ENCODE results near the gene SRGAP3. TPM values are rescaled to one million over a fixed set of nuclear protein-coding genes. Genes with fewer than 3 reads are reported as not detected.

Gene SRGAP3
- total and polyA plus RNA-seq, 2 experiments from 2014 or later = 7.4 to 8.3 TPM

- H3K27me3 ChIP-seq = no peaks in the 10 kb centered on the region
- DNase-seq (ENCODE audit: low spot score) = no peak
- no peak for TF ChIP-seq EZH2 (IDR thresholded peaks at IDR 0.05; ENCODE audit: borderline replicate concordance)
- no peak for TF ChIP-seq CTCF (IDR thresholded peaks at IDR 0.05; ENCODE audit: poor library complexity)
- TF ChIP-seq EZH2phosphoT487 (IDR thresholded peaks at IDR 0.05; ENCODE audit: low read depth, severe bottlenecking, unreplicated experiment) = no peak
- H3K36me3 ChIP-seq (replicated peaks; ENCODE audit: insufficient read depth, low read depth) = no peaks in the 10 kb centered on the region
- H3K9me2 ChIP-seq (replicated peaks; ENCODE audit: insufficient read depth) = no peaks in the 10 kb centered on the region
- H3K4me1 ChIP-seq (ENCODE audit: insufficient read depth) = peaks cover 4% of the 10 kb centered on the region
- H3K9me3 ChIP-seq (ENCODE audit: low read depth) = no peaks in the 10 kb centered on the region
- no peak overlapping the region for H3K4me3 ChIP-seq
- 69% methylated on average over 4 of the region's 4 CpGs for WGBS (ENCODE audit: low lambda C conversion rate, missing lambda C conversion rate)
- H3K4me2 ChIP-seq = no peak overlapping the region
- H4K20me1 ChIP-seq (ENCODE audit: insufficient read depth, poor library complexity, severe bottlenecking) = no peaks in the 10 kb centered on the region
- no peaks in the 10 kb centered on the region for H3K79me2 ChIP-seq
- no peak overlapping the region for H3K27ac ChIP-seq
- H2AFZ ChIP-seq = no peak overlapping the region
Measured at GRCh38 chr3:9233101-9233500, 16.3 kb downstream of the SRGAP3 start.

DNA sequence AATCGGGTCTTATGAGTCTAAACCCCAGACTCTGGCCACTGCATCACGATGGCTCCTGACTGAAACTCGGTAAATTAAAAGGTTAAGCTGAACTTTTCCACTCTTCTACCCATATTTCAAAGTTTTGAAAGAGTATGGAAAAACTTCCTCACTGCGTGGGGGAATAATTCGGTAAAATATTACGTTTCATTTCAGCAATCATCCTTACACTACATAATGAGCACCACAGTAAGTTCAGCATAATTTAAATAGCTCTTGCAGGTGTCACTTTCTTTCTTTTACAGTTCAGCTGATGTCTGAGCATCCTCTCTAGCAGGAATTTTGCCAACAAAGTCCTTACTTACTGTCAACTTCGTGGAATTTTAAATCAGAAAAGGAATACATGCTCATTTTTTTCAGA, 17.5 kb downstream of the SRGAP3 start:
- H3K4me2 ChIP-seq = no peak overlapping the region
- H3K27ac ChIP-seq = no peak overlapping the region
- H3K9me3 ChIP-seq (ENCODE audit: low read depth) = no peaks in the 10 kb centered on the region
- no peak for DNase-seq (ENCODE audit: low spot score)
- H3K79me2 ChIP-seq = no peaks in the 10 kb centered on the region
- H4K20me1 ChIP-seq (ENCODE audit: insufficient read depth, poor library complexity, severe bottlenecking) = no peaks in the 10 kb centered on the region
- peaks cover 4% of the 10 kb centered on the region for H3K4me1 ChIP-seq (ENCODE audit: insufficient read depth)
- H3K36me3 ChIP-seq (replicated peaks; ENCODE audit: insufficient read depth, low read depth) = no peaks in the 10 kb centered on the region
- WGBS (ENCODE audit: low lambda C conversion rate, missing lambda C conversion rate) = 92% methylated on average over 7 of the region's 7 CpGs
- H3K9me2 ChIP-seq (replicated peaks; ENCODE audit: insufficient read depth) = no peaks in the 10 kb centered on the region
- no peak for TF ChIP-seq EZH2phosphoT487 (IDR thresholded peaks at IDR 0.05; ENCODE audit: low read depth, severe bottlenecking, unreplicated experiment)
- no peak for TF ChIP-seq CTCF (IDR thresholded peaks at IDR 0.05; ENCODE audit: poor library complexity)
- TF ChIP-seq EZH2 (IDR thresholded peaks at IDR 0.05; ENCODE audit: borderline replicate concordance) = no peak
- no peaks in the 10 kb centered on the region for H3K27me3 ChIP-seq
- no peak overlapping the region for H2AFZ ChIP-seq
- no peak overlapping the region for H3K4me3 ChIP-seq

GRCh38 chr3:9231471-9231870, 18.0 kb downstream of the SRGAP3 start:
- no peak for TF ChIP-seq EZH2phosphoT487 (IDR thresholded peaks at IDR 0.05; ENCODE audit: low read depth, severe bottlenecking, unreplicated experiment)
- no peak for TF ChIP-seq EZH2 (IDR thresholded peaks at IDR 0.05; ENCODE audit: borderline replicate concordance)
- no peak for TF ChIP-seq CTCF (IDR thresholded peaks at IDR 0.05; ENCODE audit: poor library complexity)

DNA sequence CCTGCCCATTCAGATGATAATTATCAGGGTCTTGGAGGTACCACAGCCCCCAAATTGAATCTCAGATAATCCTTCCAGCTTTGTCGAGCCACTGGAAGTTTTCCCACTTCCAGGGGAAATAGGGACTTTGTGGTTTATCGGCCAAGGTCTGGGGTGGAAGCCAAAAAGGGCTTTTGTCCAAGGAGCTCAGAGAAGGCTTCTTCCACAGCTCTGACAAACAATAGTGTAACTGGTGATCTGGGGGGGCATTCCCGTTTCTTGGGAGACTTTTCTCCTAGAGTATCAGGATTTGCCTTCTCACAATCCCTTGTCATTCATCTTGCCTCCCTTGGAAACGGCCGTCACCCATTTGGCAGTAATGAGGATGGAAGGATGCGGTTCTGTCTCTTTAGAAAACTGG, 18.4 kb downstream of the SRGAP3 start:
- 73% methylated on average over 6 of the region's 6 CpGs for WGBS (ENCODE audit: low lambda C conversion rate, missing lambda C conversion rate)
- no peaks in the 10 kb centered on the region for H4K20me1 ChIP-seq (ENCODE audit: insufficient read depth, poor library complexity, severe bottlenecking)
- H3K27me3 ChIP-seq = no peaks in the 10 kb centered on the region
- H2AFZ ChIP-seq = no peak overlapping the region
- TF ChIP-seq CTCF (IDR thresholded peaks at IDR 0.05; ENCODE audit: poor library complexity) = no peak
- TF ChIP-seq EZH2phosphoT487 (IDR thresholded peaks at IDR 0.05; ENCODE audit: low read depth, severe bottlenecking, unreplicated experiment) = no peak
- H3K4me1 ChIP-seq (ENCODE audit: insufficient read depth) = peaks cover 7% of the 10 kb centered on the region
- no peak overlapping the region for H3K4me3 ChIP-seq
- DNase-seq (ENCODE audit: low spot score) = no peak
- H3K9me3 ChIP-seq (ENCODE audit: low read depth) = no peaks in the 10 kb centered on the region
- H3K4me2 ChIP-seq = no peak overlapping the region
- no peak overlapping the region for H3K27ac ChIP-seq
- H3K36me3 ChIP-seq (replicated peaks; ENCODE audit: insufficient read depth, low read depth) = no peaks in the 10 kb centered on the region
- no peaks in the 10 kb centered on the region for H3K9me2 ChIP-seq (replicated peaks; ENCODE audit: insufficient read depth)
- H3K79me2 ChIP-seq = no peaks in the 10 kb centered on the region

More at GRCh38 chr3:9231471-9231870, 18.0 kb downstream of the SRGAP3 start:
- Histone ChIP-seq H3K9me3 (ENCODE audit: low read depth) (no peaks in the 10 kb centered on the region), H3K4me2 (no peak overlapping the region), H3K4me3 (no peak overlapping the region), H3K27ac (no peak overlapping the region), H2AFZ (no peak overlapping the region), H3K9me2 (replicated peaks; ENCODE audit: insufficient read depth) (no peaks in the 10 kb centered on the region), H3K4me1 (ENCODE audit: insufficient read depth) (peaks cover 4% of the 10 kb centered on the region), H4K20me1 (ENCODE audit: insufficient read depth, poor library complexity, severe bottlenecking) (no peaks in the 10 kb centered on the region), H3K79me2 (no peaks in the 10 kb centered on the region), H3K27me3 (no peaks in the 10 kb centered on the region), H3K36me3 (replicated peaks; ENCODE audit: insufficient read depth, low read depth) (no peaks in the 10 kb centered on the region)
- 92% methylated on average over 4 of the region's 4 CpGs for WGBS (ENCODE audit: low lambda C conversion rate, missing lambda C conversion rate)
- DNase-seq (ENCODE audit: low spot score) = no peak

All from hepatocyte (in vitro differentiated cells).